Measurements from ENCODE around the gene MRAP2. TPM values are rescaled to one million over a fixed set of nuclear protein-coding genes. Genes with fewer than 3 reads are reported as not detected.

Gene MRAP2
- total RNA-seq, 2 experiments from 2014 or later: not detected

- POLR2A ChIA-PET: no interaction called here
- no peak overlapping the region for H3K4me3 Mint-ChIP-seq
Observed at GRCh38 chr6:84043555-84043954, 10.0 kb downstream of the MRAP2 start.

GRCh38 chr6:84046755-84047154 lies 13.2 kb downstream of the MRAP2 start:
- intact Hi-C loops (cut with DNase I, micrococcal nuclease): no loop called here
- Histone ChIP-seq H3K27ac (ENCODE audit: low read depth in 1 of 2, low read length in 2 of 2) (no peak overlapping the region), H3K4me3 (ENCODE audit: low read length) (no peak overlapping the region), H3K4me1 (ENCODE audit: insufficient read depth, low read length) (no peaks in the 10 kb centered on the region), H3K9me3 (ENCODE audit: control insufficient read depth in 1 of 2, insufficient read depth in 1 of 2, low read length in 2 of 2) (no peaks in the 10 kb centered on the region), H3K27me3 (ENCODE audit: control insufficient read depth in 1 of 2, insufficient read depth in 2 of 2, low read length in 2 of 2) (no peaks in the 10 kb centered on the region), H3K36me3 (ENCODE audit: insufficient read depth, low read length) (no peaks in the 10 kb centered on the region)
- no peaks in the 10 kb centered on the region for H3K9me3 Mint-ChIP-seq
- peaks cover 20% of the 10 kb centered on the region for H3K27me3 Mint-ChIP-seq
- no peaks in the 10 kb centered on the region for H3K4me1 Mint-ChIP-seq (ENCODE audit: low read depth)
- ATAC-seq (ENCODE audit: poor library complexity) (no peak), DNase-seq (no peak)
- H3K36me3 Mint-ChIP-seq (ENCODE audit: low read depth): no peaks in the 10 kb centered on the region
- ChIA-PET CTCF (interaction anchor here (0.7 to 0.9 kb wide), 2 partner anchors 11 to 21 kb away, joined by 5 to 6 read pairs; no protein-coding TSS in a partner anchor), POLR2A (no interaction called here)
- H3K4me3 Mint-ChIP-seq: no peak overlapping the region
- TF ChIP-seq CTCF (IDR thresholded peaks at IDR 0.05): no peak
- no peak overlapping the region for H3K27ac Mint-ChIP-seq

More at GRCh38 chr6:84043555-84043954, 10.0 kb downstream of the MRAP2 start:
- ATAC-seq (ENCODE audit: poor library complexity) (no peak), DNase-seq (no peak)
- TF ChIP-seq CTCF (IDR thresholded peaks at IDR 0.05): no peak
- H3K27ac Mint-ChIP-seq: no peak overlapping the region
- no peaks in the 10 kb centered on the region for H3K36me3 Mint-ChIP-seq (ENCODE audit: low read depth)
- no peaks in the 10 kb centered on the region for H3K4me1 Mint-ChIP-seq (ENCODE audit: low read depth)
- H3K27me3 ChIP-seq (ENCODE audit: control insufficient read depth in 1 of 2, insufficient read depth in 2 of 2, low read length in 2 of 2): no peaks in the 10 kb centered on the region
- intact Hi-C loops (cut with DNase I, micrococcal nuclease): no loop called here
- H3K27me3 Mint-ChIP-seq: peaks cover 27% of the 10 kb centered on the region
- H3K27ac ChIP-seq (ENCODE audit: low read depth in 1 of 2, low read length in 2 of 2): no peak overlapping the region
- peaks cover 0 to 3% of the 10 kb centered on the region in 2 experiments for H3K9me3 ChIP-seq (ENCODE audit: control insufficient read depth in 1 of 2, insufficient read depth in 1 of 2, low read length in 2 of 2)
- no peaks in the 10 kb centered on the region for H3K4me1 ChIP-seq (ENCODE audit: insufficient read depth, low read length)
- H3K36me3 ChIP-seq (ENCODE audit: insufficient read depth, low read length): no peaks in the 10 kb centered on the region
- CTCF ChIA-PET: no interaction called here
- no peak overlapping the region for H3K4me3 ChIP-seq (ENCODE audit: low read length)
- H3K9me3 Mint-ChIP-seq: no peaks in the 10 kb centered on the region

- Histone ChIP-seq H3K4me1 (ENCODE audit: insufficient read depth, low read length) (no peaks in the 10 kb centered on the region), H3K9me3 (ENCODE audit: control insufficient read depth in 1 of 2, insufficient read depth in 1 of 2, low read length in 2 of 2) (no peaks in the 10 kb centered on the region), H3K27ac (ENCODE audit: low read depth in 1 of 2, low read length in 2 of 2) (no peak overlapping the region), H3K27me3 (ENCODE audit: control insufficient read depth in 1 of 2, insufficient read depth in 2 of 2, low read length in 2 of 2) (no peaks in the 10 kb centered on the region), H3K4me3 (ENCODE audit: low read length) (no peak overlapping the region), H3K36me3 (ENCODE audit: insufficient read depth, low read length) (no peaks in the 10 kb centered on the region)
- Mint-ChIP-seq H3K27ac (no peak overlapping the region), H3K4me3 (no peak overlapping the region), H3K4me1 (ENCODE audit: low read depth) (no peaks in the 10 kb centered on the region), H3K36me3 (ENCODE audit: low read depth) (no peaks in the 10 kb centered on the region), H3K27me3 (peaks cover 21% of the 10 kb centered on the region), H3K9me3 (no peaks in the 10 kb centered on the region)
- ATAC-seq (ENCODE audit: poor library complexity): no peak
- DNase-seq: no peak
- TF ChIP-seq CTCF (IDR thresholded peaks at IDR 0.05): no peak
- ChIA-PET POLR2A (no interaction called here), CTCF (no interaction called here)
- intact Hi-C loops (cut with DNase I, micrococcal nuclease): no loop called here
Observed at GRCh38 chr6:84048588-84048987, 15.0 kb downstream of the MRAP2 start.
